NCI-H1105 treated with DMSO at 0.1 percent for 48 hours (cell line): Measurements from ENCODE around the gene KPNA1.

Experiments used
- DNase-seq: peaks from one replicate; lab custom pipeline; 2025; lab: John Stamatoyannopoulos, UW

Gene KPNA1

DNA sequence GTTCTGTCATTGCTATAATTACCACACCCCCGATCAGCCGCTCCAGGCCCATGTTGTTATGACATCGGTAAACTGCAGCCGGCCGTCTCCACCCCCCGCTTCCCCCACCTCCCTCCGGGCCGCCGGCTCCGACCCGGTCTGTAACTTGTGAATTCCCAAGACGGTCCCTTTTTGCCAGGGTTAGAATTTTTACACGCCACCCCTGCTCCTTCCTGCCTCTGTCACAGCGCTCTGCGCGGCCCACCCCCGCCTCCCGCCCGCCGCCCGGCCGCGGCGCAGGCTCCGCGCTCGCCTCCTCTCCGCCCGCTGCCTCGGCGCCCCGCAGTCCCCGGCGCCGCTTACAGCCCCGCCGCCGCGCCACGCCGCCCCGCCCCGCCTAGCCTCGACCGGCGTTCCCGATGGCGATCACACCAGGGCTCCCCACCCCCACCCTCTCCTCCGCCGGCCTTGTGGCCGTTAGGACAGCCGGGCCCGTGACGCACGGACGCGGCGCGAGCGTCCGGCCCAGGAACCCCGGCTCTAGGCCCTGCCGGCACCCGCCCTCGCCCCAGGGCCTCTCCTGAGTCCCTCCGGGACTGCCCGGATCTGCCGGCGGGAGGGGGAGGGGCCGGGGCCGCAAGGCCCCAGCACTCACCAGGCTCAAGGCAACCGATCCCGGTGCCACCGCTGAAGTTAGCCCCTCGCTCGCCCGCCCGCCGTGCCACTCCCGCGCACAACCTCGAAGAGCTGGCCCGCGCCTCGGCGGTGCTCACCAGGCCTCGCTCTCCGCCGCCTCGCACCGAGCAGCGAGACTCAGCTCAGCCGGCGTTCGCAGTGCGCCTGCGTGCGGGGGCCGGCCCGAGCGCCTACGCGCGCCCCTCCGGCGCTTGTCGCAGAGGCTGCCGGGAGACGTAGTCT lies at the start of gene KPNA1:
Gene KPNA1 (minus strand): TSS at position 817 of the 897 bp plus-strand sequence. CDS start 18,374 bp downstream, outside the sequence.
- peak; percentile 92 for DNase-seq

DNA sequence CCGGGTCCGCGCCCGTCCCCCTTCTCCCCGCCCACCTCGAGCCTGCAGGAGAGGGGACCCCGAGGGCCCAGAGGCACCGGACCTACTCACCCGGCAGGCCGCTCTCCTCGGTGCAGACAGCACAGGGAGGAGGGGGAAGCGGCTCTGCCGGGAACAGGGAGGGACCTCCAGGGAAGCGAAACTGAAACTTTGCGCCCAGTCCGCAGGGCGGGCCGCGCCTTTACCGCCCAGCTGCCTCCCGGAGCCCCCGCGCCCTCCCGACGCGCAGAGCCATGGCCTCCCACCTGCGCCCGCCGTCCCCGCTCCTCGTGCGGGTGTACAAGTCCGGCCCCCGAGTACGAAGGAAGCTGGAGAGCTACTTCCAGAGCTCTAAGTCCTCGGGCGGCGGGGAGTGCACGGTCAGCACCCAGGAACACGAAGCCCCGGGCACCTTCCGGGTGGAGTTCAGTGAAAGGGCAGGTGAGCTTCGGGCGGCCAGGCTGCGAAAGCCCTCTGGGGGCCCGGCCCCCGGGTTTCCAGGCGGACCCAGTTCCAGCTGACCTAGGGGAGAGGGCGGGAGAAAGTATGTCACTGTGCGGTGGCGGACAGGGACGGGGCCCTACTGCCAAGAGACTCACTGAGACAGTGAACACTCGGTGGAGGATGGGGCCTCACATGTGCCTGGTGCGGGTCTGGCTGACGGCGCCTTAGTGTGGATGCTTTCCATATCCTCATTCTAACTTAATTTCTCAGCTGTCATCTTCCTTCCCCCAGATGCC lies 49.6 kb upstream of the KPNA1 start, which contains the start of the genes DTX3L and PARP9:
Gene DTX3L (plus strand): TSS at position 184 of the 758 bp plus-strand sequence. CDS start 89 bp downstream, at position 273.
Gene PARP9 (minus strand): TSS at position 146 of the 758 bp plus-strand sequence. CDS start 4,680 bp downstream, outside the sequence.
- peak; percentile 83 for DNase-seq

DNA sequence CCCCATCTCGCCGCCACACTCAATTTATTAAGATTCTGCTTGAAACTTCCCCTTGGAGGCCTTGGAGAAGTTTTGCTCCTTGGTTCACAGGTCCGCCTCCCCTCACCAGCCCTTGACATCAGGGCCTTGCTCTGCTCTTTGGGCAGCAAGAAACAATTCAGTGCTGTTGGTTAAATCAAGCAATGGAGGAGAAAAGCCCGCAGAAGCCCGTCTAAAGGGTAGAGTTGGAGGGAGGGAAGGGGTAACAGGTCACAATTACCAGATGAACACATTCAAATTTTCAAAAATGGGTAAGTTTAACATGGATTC lies 48.9 kb upstream of the KPNA1 start:
- no peak for DNase-seq

DNA sequence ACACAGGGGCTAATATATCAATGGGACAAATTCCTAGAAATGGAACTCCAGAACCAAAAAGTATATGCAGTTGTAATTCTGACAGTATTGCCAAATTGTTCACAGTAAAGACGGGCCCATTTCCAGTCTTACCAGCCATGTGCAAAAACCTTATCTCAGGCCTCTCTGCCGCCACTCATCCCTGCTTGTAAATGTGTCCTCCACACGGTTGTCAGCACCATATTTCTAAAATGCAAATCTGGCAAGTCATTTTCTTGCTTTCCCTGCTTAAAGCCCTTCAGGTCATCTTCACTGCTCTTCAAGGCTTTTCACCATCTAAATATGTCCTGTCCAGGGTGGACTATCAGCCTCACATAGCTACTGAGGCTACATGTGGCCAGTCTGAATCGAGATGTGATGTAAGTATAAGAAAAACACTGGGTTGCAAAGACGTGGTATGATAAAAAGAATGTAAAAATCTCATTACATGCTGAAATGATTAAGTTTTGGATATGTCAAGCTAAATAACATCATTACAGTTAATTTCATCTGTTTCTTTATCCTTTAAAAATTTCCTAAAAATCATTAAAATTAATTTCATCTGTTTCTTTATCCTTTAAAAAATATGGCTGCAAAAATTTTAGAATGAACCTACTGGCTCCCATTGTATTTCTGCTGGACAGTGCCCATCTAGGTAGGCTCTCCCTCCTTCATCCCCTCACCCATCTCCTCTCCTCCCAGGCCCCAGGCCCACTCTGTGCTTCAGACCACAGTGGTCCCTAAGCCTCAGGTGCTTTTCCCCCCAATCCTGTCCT lies 48.4 kb upstream of the KPNA1 start:
- DNase-seq: no peak

DNA sequence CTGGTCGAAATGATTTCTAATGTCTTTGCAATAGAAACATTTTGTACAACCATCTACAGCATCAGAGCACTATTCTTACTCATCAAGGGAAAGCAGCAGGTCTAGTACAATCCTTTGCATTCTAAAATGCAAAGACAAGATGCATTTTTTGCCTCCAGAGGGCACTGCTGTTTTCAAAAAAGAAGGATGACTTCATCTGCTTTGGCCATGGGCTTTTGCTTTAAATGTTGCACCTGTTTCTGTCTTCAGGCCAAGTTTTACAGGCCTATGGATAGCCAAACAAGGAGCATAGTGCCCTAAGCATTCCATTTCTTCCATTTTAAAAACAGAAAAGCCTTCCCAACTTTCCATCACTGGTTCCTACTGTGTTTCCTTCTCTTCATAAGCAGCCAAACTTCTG lies 45.9 kb upstream of the KPNA1 start:
- peak; percentile 84 for DNase-seq

DNA sequence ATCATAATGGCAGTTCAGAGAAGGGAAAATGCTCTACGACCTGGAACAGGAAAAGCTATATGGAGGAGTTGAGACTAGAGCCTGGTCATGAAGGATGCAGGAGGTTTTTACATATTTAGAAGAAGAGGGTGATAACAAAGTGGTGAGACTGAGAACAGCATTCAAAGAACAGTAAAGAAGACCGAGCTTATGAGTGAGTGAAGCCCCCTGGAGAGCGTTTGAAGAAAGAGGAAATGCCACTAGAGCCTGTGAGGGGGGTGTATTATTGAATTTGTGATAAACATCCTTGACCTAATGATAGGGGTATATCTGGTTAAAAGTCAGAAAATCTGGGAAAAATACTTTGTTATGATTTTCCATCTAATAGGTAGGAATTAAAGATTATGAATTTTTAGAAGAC lies 45.2 kb upstream of the KPNA1 start:
- DNase-seq: no peak

DNA sequence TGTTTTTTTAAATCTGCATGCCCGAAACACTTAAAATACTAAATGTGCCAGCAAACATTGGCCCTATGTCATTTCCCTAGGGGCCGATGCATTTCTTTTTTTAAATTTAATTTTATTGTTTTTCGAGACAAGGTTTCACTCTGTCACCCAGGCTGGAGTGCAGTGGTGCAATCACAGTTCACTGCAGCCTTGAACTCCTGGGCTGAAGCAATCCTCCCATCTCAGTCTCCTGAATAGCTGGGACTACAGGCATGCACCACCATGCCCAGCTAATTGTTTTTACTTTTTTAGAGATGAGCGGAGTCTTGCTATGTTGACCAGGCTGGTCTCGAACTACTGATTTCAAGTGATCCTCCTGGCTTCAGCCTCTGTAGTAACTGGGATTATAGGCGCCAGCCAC lies 43.9 kb upstream of the KPNA1 start:
- no peak for DNase-seq

DNA sequence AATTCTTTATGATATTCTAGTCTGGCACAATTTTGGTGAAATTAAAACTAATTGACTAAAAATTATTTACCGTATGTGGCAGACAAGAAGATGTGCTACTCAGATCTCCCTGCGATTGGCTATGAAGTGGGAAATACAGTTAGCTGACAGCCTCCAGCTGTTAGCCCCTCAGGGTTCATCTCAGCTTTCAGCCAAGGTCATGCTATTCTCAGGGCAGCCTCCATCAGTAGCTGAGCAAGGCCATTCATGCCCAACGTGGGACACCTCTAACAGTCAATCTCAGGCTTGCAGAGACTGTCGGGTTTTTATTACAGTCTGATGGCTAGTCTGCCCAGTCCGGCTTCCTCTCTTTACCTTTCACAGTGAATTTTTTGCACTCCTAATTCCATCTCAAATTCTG lies 42.6 kb upstream of the KPNA1 start:
- DNase-seq: no peak

DNA sequence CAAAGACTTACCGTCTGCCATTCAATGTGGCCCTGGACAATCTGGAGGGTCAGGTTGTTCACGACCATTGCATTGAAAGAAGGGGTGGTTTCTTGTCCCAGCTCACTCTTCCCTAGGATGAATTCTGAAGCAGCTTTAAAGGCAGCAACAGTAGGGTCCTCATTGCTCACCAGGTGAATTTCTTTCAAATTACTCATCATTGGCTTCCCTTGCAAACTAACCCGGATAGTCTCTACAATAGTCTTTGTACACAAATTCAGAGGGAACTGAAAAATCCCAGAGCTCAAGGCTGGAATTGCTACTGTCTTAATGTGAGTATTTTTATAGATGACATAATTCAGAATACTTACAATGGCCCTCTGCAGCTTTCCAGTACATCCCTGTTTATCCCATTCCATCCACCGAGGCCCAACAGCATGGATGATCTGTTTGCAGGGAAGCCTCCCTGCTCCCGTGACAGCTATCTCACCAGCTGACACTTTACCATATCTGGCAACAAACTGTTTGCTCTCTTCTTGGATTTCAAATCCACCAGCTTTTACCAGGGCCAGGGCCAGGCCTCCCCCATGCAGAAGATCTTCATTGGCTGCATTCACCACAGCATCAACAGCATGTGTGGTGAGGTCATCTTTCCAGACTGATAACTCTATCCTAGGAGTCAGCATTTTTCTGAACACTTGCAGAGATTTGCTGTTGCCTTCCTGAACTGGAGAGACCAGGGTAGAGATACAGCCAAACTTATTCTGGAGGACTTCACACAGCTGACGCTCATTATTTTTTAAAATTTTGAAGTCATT lies 40.7 kb upstream of the KPNA1 start:
- no peak for DNase-seq

DNA sequence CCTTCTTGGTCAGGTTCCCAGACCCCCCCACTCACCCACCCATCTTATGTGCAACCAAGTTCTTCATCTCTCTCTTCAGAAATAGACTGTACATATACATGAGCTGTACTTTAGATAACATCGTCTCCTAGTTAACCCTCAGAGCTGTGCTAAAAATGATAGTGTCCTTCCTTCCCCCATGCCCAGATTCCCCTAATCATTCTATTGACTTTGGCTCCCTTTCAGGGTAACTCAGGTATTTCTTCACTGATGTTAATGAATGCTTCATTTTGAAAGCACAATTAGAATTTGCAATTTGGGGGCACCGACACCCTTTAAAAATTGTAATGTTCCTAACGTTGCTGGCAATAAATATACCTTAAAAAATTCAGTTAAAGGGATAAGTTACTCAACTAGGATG lies 38.4 kb upstream of the KPNA1 start:
- no peak for DNase-seq

DNA sequence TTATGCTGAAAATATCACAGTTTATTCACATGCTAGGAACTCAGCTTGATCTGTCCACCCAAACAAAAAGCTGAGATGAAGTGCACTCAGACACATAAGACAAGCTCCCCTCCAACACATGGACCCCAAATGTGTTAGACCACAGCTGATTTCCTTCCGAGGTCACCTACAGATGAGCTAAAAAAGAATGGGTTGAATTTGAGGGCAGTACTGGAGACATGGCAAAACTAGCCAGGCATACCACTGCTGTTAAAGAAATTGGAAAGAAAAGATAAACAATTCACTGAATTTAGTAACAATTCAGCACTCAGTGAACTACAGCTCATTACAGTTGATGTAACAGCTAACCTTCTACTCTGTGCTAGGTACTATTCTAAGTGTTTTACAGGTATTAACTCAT lies 33.9 kb upstream of the KPNA1 start:
- DNase-seq: no peak

DNA sequence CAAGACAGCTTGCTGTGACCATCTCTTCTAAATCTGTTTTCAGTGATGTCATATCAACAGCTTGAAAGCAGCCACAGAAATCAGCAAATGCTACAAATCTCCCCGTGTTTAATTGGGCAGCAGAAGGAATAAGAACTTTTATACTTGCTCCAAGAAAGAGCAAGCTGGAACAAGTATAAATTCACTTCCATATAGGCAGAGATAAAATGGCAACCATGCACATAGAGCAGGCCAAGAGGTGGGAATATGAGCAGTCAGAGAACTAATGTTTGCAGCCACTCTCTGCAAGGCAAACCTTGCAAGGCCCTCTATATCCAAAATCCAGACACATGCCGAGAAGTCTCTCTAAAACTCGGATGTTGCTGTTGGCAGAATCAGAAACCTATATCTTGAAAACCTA lies 33.3 kb upstream of the KPNA1 start:
- no peak for DNase-seq

DNA sequence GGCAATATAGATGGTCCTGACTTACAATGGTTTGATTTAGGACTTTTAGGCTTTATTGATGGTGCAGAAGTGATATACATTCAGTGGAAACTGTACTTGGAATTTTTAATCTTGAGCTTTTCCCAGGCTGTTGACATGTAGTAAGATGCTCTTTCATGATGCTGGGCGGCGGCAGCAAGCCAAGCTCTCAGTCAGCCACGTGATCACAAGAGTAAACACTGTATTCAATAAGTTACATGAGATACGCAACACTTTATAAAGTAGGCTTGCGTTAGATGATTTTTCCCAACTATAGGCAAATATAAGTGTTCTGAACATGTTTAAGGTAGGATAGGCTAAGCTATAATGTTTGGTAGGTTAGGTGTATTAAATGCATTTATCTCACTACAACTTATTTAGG lies 31.4 kb upstream of the KPNA1 start:
- no peak for DNase-seq

DNA sequence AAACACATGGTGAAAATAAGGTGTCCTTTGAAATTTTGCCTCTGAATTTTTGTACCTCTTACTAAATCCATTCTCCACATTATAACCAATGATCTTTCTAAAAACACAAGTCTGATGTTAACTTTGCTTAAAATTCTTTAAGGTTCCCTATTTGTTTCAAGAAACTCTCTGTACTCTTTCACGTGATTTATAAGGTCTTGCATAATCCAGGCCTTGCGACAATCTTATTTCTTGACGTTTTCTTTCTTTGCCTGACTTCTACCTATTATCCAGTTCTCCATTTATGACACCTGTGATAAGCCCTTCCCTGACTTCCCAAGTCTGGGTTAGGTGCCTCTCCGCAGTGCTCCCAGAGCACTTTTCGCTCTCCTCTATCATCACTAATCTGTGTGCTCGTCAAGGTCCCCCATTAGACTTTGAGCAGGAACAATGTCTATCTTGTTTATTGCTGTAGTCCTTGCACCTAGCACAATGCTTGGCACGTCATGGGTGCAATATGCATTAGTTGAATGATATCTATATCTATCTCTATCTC lies 24.3 kb upstream of the KPNA1 start:
- DNase-seq: no peak

DNA sequence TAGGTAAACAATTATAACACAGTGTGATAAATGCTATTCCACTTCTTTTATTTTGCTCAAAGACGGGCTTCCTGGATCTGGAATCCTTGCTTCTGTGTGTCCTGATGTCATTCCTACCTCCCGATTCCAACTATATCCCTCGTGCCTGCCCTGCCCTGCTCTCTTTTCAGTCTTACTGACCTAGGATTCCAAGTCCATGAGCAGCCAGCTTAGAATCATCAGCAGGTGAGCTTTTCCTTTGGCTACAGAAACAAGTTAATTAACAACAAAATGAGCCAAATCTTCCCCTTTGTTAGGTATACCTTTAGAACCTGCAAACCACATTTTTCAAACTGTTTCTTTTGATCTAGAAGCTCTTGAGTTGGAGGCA lies 21.9 kb upstream of the KPNA1 start:
- no peak for DNase-seq

DNA sequence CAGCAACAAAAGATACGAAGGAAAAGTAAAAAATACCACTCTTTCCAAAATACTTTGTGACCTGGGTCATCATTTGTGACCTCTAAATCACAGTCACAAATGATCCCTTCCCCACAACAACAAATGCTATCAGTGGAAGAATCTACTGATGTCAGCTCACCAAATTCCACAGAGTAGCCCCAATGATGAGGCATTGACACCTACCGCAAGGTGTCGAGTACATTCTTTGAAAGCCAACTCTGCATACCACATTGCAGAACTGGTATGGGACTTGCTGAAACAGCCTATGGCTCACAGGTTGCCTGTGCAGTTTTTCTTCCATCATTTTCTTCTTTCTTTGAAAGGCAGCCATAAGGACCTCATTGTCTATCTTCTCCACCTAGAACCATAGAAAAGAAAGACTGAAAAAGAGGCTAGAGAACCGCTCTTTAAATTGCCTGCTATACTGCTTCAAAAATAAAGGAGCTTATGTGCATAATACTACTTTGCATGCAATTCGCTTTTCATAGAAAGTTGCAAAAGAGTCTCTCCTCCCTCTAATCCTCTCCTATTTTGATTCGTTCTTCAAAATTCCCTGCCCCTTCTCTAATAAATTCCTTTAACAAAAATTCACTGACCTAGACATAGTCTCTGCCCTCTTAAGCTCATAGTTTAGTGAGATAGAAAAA lies 21.4 kb upstream of the KPNA1 start:
- DNase-seq: no peak

DNA sequence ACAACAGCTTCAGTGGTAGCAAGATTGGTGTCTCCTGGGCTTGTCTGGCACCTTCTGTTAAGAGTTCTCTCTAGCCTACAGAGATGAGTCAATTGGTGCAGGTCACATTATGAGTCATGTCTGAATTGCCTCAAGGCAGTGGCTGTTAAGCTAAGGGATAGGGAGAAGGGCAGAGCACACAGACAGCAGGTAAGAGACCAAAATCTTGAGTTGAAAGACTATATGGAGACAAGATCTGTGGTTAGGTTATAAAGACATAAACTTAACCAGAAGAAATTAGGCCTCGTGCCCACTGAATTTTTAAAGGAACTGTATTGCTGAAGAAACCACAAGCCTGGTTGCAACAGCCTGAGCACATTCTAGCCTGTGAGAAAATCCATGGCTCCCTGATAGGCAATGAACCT lies 19.2 kb upstream of the KPNA1 start:
- no peak for DNase-seq

DNA sequence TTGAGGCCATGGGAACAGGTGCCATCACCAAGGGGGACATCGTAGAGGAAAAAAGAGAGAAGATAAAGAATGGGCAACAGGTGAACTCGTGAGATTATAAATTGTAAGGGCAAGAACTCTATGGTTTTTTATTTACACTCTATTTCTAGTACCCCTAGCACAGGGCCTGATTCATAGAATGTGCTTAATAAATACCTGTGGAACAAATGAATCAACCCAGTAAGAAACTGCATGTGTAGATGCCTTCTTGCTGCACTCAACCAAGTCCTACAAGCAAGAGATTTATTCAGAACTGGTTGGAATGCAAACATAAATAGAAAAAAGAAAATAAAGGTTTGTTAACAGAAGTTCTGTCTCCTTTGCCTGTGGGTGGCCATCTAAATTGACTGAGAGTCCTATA lies 18.7 kb upstream of the KPNA1 start:
- no peak for DNase-seq

DNA sequence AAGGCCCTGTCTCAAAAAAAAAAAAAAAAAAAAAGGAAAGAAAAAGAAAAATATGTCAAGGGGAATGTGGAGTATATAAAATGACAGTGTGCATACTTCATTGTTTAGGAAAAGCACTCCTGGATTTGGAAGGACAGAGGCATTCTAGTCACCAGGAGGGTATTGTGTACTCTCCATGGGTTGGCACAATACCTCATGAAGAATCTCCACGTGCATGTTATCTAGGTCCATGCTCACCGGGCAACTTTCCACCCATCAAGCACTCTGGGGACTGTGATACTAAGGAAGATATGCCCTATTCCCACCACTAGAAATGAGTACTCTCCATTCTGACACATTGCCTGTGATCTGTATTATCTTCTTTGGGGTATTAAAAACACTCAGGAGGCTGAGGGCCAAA lies 15.4 kb upstream of the KPNA1 start:
- no peak for DNase-seq

DNA sequence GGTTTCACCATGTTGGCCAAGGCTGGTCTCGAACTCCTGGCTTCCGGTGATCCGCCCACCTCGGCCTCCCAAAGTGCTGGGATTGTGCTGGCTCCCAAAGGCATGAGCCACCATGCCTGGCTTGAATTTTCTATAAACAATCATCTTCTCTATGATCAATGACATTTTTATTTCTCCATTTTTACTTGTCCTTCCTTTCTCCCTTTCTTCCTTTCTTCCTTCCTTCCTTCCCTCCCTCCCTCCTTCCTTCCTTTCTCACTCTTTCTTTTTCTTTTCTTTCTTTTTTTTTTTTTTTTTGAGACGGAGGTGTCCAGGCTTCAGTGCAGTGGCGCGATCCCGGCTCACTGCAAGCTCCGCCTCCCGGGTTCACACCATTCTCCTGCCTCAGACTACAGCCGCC lies 8.6 kb upstream of the KPNA1 start:
- DNase-seq: no peak

DNA sequence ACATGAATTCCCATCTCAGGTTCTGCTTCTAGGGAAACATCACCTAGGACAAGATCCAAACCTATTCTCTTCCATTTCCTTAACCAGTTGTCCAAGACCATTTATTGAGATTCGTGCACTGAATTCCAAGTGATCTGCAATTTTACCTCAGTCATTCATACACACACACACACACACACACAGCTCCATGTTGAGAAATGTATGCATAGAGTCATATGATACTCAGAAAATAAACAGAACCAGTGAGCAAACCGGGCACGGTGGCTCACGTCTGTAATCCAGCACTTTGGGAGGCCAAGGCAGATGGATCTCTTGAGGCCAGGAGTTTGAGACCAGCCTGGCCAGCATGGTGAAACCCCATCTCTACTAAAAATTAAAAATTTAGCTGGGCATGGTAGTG lies 6.1 kb upstream of the KPNA1 start:
- no peak for DNase-seq
